22Rv1 (cell line): ENCODE results near the gene MGAT1.

Experiments
- CTCF ChIP-seq: fragments of 450-650 bp; IDR thresholded peaks from 2 replicates; pipeline ENCODE4 v1.5.1; 2017; ENCODE audit warnings: mild to moderate bottlenecking
- ZFX ChIP-seq: fragments of 450-650 bp; IDR thresholded peaks from 2 replicates; pipeline ENCODE4 v1.6.1; 2017; ENCODE audit warnings: antibody characterized with exemption, borderline replicate concordance

- TF ChIP-seq CTCF (no peak), ZFX (no peak)
Observed at GRCh38 chr5:180799902-180800801, 2.5 kb downstream of the MGAT1 start.
